ENCODE measurements around the gene PRC1.

GRCh38 chr15:90982135-90982534 is 12.2 kb downstream of the PRC1 start:
- TF ChIP-seq CTCF (IDR thresholded peaks at IDR 0.05) (no peak), POLR2A (IDR thresholded peaks at IDR 0.05) (no peak), EP300 (IDR thresholded peaks at IDR 0.05) (no peak)
